Measurements from ENCODE around the gene TBC1D22A. TPM values are rescaled to one million over a fixed set of nuclear protein-coding genes. Genes with fewer than 3 reads are reported as not detected.

The TBC1D22A gene
- total RNA-seq, 1 donor from 2014 or later: 34.1 TPM

GRCh38 chr22:47120399-47120798, 357.9 kb downstream of the TBC1D22A start:
- H3K9me3 ChIP-seq: no peaks in the 10 kb centered on the region
- TF ChIP-seq, protein P1, sequence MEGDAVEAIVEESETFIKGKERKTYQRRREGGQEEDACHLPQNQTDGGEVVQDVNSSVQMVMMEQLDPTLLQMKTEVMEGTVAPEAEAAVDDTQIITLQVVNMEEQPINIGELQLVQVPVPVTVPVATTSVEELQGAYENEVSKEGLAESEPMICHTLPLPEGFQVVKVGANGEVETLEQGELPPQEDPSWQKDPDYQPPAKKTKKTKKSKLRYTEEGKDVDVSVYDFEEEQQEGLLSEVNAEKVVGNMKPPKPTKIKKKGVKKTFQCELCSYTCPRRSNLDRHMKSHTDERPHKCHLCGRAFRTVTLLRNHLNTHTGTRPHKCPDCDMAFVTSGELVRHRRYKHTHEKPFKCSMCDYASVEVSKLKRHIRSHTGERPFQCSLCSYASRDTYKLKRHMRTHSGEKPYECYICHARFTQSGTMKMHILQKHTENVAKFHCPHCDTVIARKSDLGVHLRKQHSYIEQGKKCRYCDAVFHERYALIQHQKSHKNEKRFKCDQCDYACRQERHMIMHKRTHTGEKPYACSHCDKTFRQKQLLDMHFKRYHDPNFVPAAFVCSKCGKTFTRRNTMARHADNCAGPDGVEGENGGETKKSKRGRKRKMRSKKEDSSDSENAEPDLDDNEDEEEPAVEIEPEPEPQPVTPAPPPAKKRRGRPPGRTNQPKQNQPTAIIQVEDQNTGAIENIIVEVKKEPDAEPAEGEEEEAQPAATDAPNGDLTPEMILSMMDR (IDR thresholded peaks at IDR 0.05): no peak
- no peaks in the 10 kb centered on the region for H3K27me3 ChIP-seq (ENCODE audit: low read depth)
- H3K36me3 ChIP-seq: no peaks in the 10 kb centered on the region
- no peaks in the 10 kb centered on the region for H3K4me1 ChIP-seq
- ATAC-seq: no peak
- no peak for DNase-seq
- no peak overlapping the region for H3K27ac ChIP-seq
- intact Hi-C loops (cut with DNase I): no loop called here
- no peak overlapping the region for H3K4me3 ChIP-seq

DNA sequence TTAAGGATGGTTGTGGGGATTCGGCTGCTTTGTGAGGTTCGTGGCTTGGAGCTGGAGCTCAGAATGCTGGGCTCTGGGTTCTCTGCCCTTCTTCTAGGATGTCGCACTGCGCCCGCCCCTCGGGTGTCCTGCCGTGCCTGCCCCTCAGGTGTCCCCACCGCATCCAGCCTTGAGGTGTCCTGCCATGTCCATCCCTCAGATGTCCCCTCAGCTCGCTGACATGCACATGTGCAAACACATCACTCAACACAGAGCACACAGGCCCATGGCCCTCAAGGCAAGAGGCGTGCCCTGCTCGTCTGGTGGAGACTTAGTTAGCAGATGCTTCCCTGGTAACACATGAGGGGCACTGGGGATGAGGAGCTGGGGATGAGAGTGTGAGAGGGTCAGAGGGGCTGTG, 359.3 kb downstream of the TBC1D22A start:
- no peak for ATAC-seq
- TF ChIP-seq, protein P1 (IDR thresholded peaks at IDR 0.05): no peak
- Histone ChIP-seq H3K27me3 (ENCODE audit: low read depth) (no peaks in the 10 kb centered on the region), H3K4me1 (no peaks in the 10 kb centered on the region), H3K4me3 (no peak overlapping the region), H3K27ac (no peak overlapping the region), H3K36me3 (no peaks in the 10 kb centered on the region), H3K9me3 (no peaks in the 10 kb centered on the region)
- DNase-seq: peak; percentile 41
- intact Hi-C loops (cut with DNase I): no loop called here

DNA sequence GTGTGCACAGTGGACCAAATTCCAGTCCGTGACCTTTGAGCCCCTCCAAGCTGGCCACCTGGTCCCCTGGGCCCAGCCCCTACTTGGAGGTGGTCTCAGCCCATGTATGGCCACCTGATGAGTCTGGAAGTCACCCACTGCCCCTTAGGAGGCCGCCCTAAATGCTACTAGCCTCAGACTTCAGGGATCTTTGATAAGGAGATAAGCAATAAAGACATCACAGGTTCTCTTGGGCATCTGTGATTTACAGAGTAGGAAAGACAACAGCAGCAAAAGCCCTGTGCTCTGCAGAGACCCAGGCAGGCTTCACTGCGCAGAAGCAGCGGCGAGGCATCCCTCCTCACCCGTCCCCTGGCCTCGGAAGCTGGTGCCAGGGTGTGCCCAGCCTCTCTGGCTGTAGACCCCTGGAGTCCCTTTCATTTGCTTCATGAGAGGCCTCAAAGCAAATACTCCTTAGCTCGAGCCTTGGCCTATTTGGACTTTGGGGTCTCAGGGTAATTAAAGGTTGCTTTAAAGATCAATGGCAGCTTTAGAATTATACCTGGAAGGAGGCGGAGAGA, 360.1 kb downstream of the TBC1D22A start:
- intact Hi-C loops (cut with DNase I): no loop called here
- H3K27me3 ChIP-seq (ENCODE audit: low read depth): no peaks in the 10 kb centered on the region
- no peak overlapping the region for H3K4me3 ChIP-seq
- no peak for DNase-seq
- no peak overlapping the region for H3K27ac ChIP-seq
- H3K4me1 ChIP-seq: no peaks in the 10 kb centered on the region
- no peaks in the 10 kb centered on the region for H3K36me3 ChIP-seq
- ATAC-seq: no peak
- H3K9me3 ChIP-seq: no peaks in the 10 kb centered on the region
- TF ChIP-seq, protein P1 (IDR thresholded peaks at IDR 0.05): no peak

GRCh38 chr22:47123006-47123826, 360.8 kb downstream of the TBC1D22A start:
- DNase-seq (peak; percentile 26), ATAC-seq (no peak)
- no peaks in the 10 kb centered on the region for H3K9me3 ChIP-seq
- no peak overlapping the region for H3K4me3 ChIP-seq
- H3K27ac ChIP-seq: no peak overlapping the region
- TF ChIP-seq, protein P1 (IDR thresholded peaks at IDR 0.05): no peak
- intact Hi-C loops (cut with DNase I): no loop called here
- H3K4me1 ChIP-seq: no peaks in the 10 kb centered on the region
- no peaks in the 10 kb centered on the region for H3K27me3 ChIP-seq (ENCODE audit: low read depth)
- H3K36me3 ChIP-seq: no peaks in the 10 kb centered on the region

DNA sequence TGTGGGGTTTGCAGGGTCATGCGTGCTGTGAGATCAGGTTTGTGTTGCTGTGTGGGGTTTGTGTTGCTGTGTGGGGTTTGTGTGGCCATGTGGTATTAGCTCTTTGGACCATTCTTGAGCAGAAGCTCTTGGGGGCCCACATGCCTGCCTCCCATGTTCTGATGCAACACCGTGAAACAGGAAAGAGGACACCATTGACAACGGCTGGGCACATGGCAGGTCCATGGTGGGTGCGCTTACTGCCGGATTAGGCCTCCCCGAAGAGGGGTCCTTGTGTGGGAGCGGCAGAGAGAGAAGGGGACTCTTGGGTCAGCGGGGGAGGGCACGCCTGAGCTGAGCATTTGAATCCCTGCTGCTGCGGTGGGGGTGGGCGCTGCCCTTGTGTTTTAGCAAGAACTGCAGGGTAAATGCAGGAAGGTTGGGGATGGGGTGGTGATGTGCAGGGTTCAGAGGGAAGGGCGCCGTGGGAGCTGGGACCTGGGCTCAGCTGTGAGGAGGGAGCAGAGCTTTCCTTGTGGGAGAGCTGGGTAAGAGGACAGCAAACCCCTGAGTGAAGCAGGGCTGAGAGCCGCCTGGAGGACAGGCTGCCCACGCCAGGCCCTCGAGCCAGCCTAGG, 361.5 kb downstream of the TBC1D22A start:
- peak; percentile 9 for DNase-seq
- Histone ChIP-seq H3K27me3 (ENCODE audit: low read depth) (no peaks in the 10 kb centered on the region), H3K4me1 (no peaks in the 10 kb centered on the region), H3K36me3 (no peaks in the 10 kb centered on the region), H3K4me3 (no peak overlapping the region), H3K27ac (no peak overlapping the region), H3K9me3 (no peaks in the 10 kb centered on the region)
- ATAC-seq: no peak
- intact Hi-C loops (cut with DNase I): no loop called here
- TF ChIP-seq, protein P1 (IDR thresholded peaks at IDR 0.05): no peak

Measured in lower lobe of right lung (tissue), 2 donors.